ENCODE results near the gene PDLIM4.
A peak's percentile ranks its signal among the peaks of the same experiment; 100 is the strongest.

Gene PDLIM4

GRCh38 chr5:132281856-132282614, 24.5 kb downstream of the PDLIM4 start:
- no peak for DNase-seq (ENCODE audit: low read depth, low spot score)

DNA sequence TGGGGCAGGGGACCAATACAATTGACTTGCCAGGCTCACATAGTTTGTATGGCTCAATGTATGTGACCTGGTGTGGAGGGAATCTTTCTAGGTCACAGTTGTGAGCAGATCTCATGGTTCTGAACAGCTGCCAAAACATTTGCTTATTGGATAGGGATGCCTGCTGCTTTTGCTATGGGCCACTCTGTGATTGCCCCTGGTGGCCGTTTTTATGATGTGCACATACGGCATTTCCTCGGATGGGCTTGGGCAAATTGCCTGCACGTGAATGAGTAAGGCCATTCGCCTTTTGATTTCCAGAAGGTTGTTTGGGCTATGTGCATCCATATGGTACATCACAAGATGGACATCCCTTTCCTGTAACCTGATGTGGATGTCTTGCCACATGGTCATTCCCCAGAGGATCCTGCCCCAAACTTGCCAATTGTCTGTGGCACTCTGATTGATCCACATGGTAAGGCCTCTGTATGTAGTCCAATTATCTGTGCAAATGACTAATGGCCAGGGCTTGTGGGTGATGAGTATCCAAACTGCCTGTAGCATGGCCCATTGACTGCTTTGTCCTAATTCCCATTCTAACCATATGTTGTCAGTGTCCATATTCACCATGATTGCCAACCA, 26.0 kb downstream of the PDLIM4 start:
- DNase-seq (ENCODE audit: low read depth, low spot score): peak; percentile 55

- no peak for DNase-seq (ENCODE audit: low read depth, low spot score)
Observed at GRCh38 chr5:132289097-132289496, 31.6 kb downstream of the PDLIM4 start.

DNA sequence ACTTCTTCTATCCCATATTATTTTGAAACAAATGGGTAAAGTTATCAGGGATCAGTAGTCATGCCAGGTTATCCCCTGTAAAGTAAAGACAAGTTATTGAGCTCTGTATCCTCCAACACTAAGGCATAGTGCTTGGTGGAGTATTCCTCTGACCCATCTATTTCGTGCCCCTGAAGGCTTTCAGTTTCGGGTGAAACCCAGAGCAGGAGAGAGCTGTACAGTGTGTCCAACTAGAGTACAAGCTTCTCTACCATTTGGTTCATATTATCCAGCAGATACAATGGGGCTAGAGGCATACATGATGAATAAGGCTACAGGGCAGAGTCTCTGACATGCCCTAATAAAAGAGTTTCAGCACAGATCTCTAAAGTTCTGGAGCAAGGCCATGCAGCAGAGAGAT, 33.5 kb downstream of the PDLIM4 start:
- DNase-seq (ENCODE audit: low read depth, low spot score): no peak

GRCh38 chr5:132293066-132293991, 35.8 kb downstream of the PDLIM4 start:
- DNase-seq (ENCODE audit: low read depth, low spot score): peak; percentile 93

GRCh38 chr5:132293992-132294727, 36.7 kb downstream of the PDLIM4 start, which contains the start of gene SLC22A4:
Gene SLC22A4, plus strand, starts transcription at chr5:132294394. Its CDS starts 223 bp downstream, at chr5:132294617.
- peak; percentile 97 for DNase-seq (ENCODE audit: low read depth, low spot score)

DNA sequence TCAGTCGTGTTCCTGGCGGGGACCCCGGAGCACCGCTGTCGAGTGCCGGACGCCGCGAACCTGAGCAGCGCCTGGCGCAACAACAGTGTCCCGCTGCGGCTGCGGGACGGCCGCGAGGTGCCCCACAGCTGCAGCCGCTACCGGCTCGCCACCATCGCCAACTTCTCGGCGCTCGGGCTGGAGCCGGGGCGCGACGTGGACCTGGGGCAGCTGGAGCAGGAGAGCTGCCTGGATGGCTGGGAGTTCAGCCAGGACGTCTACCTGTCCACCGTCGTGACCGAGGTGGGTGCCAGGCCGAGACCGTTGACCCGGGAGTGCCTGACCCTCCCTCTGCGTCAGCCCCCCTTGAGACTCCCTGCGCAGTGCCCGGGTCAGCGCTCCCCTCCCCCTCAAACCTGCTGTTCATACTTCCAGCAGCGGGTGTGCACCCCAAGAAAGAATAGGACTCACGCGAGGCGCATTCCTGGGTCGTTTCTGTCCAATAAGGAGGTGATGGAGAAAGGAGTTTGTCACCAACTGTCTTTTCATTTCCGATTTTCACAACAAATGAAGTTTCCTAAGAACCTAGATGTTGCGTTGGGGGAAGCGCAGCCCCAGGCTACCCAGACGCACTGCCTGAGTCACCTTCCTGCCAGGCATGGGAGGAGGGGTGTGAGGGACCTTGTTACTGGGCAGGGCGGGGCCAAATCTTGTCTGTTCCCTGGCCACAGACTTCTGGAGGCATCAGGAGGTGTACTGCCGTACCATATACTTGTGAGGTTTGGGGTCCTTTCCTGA, 37.4 kb downstream of the PDLIM4 start:
- DNase-seq (ENCODE audit: low read depth, low spot score): peak; percentile 81

DNA sequence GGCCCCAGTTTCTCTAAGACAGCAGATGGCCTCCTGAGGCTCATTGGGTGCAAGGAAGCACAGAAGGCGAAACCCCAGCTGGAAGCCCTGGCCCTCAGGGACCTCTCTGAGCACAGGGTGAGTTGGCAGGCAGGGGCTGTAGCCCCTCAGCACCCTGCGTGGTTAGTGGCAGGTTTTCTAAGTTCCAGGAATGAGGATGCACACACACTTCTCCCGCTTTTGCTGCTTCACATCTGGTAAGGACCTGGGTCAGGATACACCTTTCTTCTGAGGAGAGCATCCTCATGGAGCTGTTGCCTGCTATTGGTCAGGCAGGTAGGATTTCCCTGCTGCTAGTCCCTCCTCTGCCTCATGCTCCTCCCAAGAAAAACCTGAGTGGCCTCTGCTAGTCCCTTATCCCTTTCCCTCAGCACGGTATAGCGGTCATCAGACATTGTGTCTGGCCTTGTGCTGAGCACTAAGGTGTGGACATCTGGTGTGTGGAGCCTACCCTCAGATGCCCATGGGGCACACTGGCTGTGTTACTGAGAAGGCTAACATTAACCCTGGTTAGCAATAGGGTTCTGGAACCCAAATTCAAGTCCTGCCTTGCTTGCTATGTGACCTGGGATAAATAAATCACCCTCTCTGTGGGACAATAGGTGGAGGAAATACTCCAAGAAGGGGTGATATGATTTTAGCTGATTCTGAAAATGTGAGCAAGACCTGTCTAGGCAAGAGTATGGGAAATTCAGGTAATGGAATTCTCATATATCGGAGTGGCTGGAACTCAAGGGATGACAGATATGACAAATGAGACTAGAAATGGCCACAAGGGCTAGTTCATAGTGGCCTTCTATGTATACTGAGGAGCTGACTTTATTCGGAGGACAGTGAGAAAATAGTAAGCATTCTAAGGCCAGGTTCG, 38.3 kb downstream of the PDLIM4 start:
- no peak for DNase-seq (ENCODE audit: low read depth, low spot score)

GRCh38 chr5:132296412-132297016, 39.0 kb downstream of the PDLIM4 start:
- DNase-seq (ENCODE audit: low read depth, low spot score): no peak

GRCh38 chr5:132297211-132297940, 39.9 kb downstream of the PDLIM4 start:
- no peak for DNase-seq (ENCODE audit: low read depth, low spot score)

DNA sequence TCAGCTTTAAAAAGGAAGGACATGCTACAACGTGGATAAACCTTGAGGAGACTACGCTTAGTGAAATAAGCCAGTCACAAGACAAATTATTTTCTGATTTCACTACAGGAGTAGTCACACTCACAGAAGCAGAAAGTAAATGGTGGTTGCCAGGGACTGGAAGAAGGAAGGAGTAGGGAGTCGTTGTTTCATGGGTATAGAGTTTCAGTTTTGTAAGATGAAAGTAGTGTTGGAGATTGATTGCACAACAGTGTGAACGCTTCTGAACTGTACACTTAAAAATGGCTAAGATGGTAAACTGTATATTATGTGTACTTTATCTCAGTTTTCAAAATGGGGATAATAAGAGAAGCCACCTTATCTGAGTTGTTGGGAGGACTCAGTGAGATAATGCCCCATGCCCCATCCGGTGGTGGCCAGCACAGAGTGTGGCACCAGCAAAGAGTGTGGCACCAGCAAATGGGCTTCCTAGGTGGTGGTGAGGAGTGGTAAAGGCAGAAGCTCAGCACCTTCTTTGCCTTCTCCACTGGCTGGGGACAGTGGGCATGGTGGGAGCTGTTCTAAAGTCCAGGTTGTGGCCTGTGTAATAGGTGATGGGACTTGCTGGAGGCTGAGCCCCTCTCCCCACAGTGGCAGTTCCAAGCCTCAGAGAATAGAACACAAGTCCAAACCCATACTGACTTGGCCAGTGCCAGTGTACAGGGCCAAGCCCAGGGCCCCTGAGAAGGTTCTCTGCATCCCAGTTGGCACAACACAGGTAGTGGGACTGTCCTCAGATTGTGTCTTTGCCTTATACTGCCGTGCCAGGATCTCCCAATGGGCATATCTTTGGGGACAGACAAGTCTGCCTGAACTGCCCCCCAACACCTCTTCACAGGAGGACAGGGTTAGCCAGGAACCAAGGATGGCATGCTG, 41.1 kb downstream of the PDLIM4 start:
- DNase-seq (ENCODE audit: low read depth, low spot score): no peak

DNA sequence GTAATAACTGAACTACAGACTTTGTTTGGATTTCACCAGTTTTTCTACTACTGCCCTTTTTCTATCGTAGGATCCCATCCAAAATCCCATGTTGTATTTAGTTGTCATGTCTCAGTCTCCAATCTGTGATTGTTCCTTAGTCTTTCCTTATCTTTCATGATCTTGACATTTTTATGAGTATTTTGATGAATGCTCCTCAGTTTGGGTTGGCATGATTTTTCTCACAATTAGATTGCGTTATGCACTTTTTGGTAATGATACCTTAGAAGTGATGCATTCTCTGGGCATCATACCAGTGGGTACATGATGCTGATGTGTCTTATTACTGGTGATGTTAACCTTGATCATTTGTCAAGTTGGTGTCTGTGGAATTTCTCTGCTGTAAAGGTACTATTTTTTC, 42.4 kb downstream of the PDLIM4 start:
- no peak for DNase-seq (ENCODE audit: low read depth, low spot score)

- no peak for DNase-seq (ENCODE audit: low read depth, low spot score)
Observed at GRCh38 chr5:132300577-132301343, 43.3 kb downstream of the PDLIM4 start.

DNA sequence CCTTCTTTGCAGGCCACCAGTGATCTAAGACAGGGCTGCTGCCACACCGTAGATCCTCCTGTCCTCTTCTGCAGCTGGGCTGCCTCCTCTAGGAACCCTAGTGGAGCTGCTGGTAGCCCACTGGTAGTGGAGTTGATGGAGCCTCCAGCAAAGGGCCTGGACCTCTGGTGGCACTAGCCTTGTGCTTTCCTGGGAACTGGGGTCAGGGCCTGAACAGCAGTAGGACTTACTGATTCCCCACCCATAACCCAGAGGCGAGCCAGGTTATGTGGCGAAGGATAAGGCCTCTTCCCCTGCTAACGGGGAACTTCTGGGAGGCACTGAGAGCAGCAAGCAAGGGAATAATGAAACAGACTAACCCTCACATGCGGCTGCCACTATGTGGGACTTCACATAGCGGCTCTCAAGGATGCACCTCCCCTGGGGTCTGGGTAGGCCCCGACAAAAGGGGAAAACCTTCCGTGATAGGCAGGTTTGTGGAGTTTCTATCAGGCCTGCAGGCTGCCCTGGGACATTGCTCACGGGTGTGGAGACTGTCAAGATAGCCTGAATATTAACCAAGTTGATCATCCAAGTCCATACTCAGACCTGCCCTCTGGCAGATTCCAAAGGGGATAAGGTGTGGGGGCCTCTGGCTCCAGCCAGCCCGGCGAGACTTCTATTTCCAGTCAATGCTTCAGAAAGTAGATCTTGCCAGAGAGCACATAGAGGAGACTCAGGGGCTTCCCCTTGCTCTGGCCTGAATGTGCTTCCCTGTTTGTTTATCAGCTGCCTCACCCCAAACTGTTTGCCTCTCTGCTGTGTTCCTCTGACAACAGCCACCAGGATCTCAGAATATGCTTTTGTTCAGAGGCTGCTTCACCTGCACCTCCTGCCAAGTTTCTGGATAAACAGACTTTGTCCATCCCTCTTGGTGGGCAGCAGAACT, 44.1 kb downstream of the PDLIM4 start:
- no peak for DNase-seq (ENCODE audit: low read depth, low spot score)

DNA sequence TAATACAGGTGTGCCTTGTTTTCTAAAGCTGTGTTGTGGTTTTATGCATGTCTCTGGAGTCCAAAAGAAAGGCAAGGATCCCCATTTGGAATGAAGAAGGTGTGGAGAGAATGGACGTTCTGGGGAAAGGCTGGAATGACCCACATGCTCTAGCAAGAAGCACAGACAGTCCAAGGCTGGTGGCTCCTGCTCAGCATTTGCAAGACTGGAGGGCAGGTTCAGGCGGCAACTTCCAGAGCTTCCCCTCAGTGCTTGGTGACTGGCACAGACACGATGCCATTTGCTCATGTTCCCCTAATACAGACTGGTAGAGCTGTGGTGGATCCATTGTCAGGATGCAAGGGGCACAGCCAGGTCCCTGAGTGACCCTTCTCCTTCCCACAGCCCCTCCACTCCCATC, 44.9 kb downstream of the PDLIM4 start:
- no peak for DNase-seq (ENCODE audit: low read depth, low spot score)

DNA sequence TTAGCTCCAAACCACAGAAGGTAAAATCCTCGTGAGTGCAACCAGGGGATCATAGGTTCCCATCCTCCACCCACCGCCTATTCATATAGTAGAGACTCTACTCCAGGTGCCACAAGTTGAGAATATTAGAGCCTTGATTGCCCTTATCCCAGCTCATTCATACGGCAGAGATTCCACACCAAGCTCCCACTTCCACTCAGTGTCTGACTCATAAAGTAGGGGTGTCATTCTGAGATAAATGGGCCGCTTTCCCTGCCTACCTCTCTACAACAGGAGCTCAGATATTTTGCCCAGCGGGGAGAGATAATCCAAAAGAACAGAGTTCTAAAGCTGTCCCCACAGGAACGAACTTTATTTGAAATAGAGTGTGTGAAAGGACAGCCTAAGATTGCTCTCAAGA, 46.1 kb downstream of the PDLIM4 start:
- DNase-seq (ENCODE audit: low read depth, low spot score): no peak
